Nephron (organoid): ENCODE results near the gene MIOX.

Experiments
- H3K27ac Mint-ChIP-seq, 3 experiments: 2 replicates each; pipeline ENCODE4 v1.8.0; 2020; ENCODE audit warnings: mixed read lengths in 3 of 3, mild to moderate bottlenecking in 2 of 3, moderate library complexity in 1 of 3
- H3K27me3 Mint-ChIP-seq: 2 replicates; pipeline ENCODE4 v1.8.0; 2021; ENCODE audit warnings: low read depth, mild to moderate bottlenecking, moderate library complexity, mixed read lengths
- H3K36me3 Mint-ChIP-seq: 2 replicates; pipeline ENCODE4 v1.8.0; 2020; ENCODE audit warnings: low read depth, mixed read lengths
- H3K4me1 Mint-ChIP-seq: 2 replicates; pipeline ENCODE4 v1.8.0; 2020; ENCODE audit warnings: mixed read lengths
- H3K4me3 Mint-ChIP-seq, 3 experiments: 2 replicates each; pipeline ENCODE4 v1.8.0; 2020; ENCODE audit warnings: mild to moderate bottlenecking in 3 of 3, mixed read lengths in 3 of 3, moderate library complexity in 2 of 3
- H3K9me3 Mint-ChIP-seq: 2 replicates; pipeline ENCODE4 v1.8.0; 2020; ENCODE audit warnings: mixed read lengths
- TF ChIP-seq, protein P1 (sequence below), 3 experiments: fragments of 200-600 bp; sonication (generic); IDR thresholded peaks; one replicate each; pipeline ENCODE4 v1.5.0; 2021; ENCODE audit warnings: antibody characterized with exemption in 3 of 3; ENCODE audit not compliant: unreplicated experiment in 3 of 3

The MIOX gene

GRCh38 chr22:50500452-50500851, 13.8 kb downstream of the MIOX start:
- Mint-ChIP-seq H3K27ac (no peak overlapping the region), H3K4me1 (no peaks in the 10 kb centered on the region), H3K27me3 (peaks cover 6% of the 10 kb centered on the region), H3K4me3 (peak overlapping the region in 1 of 3 experiments; percentile 65), H3K9me3 (no peaks in the 10 kb centered on the region), H3K36me3 (no peaks in the 10 kb centered on the region)
- TF ChIP-seq, protein P1, sequence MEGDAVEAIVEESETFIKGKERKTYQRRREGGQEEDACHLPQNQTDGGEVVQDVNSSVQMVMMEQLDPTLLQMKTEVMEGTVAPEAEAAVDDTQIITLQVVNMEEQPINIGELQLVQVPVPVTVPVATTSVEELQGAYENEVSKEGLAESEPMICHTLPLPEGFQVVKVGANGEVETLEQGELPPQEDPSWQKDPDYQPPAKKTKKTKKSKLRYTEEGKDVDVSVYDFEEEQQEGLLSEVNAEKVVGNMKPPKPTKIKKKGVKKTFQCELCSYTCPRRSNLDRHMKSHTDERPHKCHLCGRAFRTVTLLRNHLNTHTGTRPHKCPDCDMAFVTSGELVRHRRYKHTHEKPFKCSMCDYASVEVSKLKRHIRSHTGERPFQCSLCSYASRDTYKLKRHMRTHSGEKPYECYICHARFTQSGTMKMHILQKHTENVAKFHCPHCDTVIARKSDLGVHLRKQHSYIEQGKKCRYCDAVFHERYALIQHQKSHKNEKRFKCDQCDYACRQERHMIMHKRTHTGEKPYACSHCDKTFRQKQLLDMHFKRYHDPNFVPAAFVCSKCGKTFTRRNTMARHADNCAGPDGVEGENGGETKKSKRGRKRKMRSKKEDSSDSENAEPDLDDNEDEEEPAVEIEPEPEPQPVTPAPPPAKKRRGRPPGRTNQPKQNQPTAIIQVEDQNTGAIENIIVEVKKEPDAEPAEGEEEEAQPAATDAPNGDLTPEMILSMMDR (IDR thresholded peaks at IDR 0.05; ENCODE audit: unreplicated experiment in 3 of 3) = no peak

DNA sequence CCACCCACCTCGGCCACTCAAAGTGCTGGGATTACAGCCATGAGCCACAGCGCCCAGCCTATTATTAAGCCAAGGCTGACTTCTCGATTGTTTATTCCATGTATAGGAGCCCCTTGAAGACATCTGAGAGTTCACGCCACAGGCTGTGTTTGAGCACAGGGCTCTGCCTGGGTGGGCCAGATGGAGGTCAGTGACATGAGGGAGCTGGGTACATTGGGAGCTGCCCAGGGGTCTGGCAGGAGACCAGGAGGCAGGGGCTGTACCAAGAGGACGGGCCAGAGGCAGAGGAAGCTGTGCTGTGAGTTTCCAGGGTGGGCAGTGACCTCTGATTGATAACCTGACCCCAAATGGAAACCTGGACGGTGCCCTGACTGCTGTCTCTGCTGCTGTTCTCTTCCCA, 15.4 kb downstream of the MIOX start:
- H3K27ac Mint-ChIP-seq = no peak overlapping the region
- H3K4me3 Mint-ChIP-seq = peak overlapping the region in 2 of 3 experiments; percentile 38 to 66
- no peaks in the 10 kb centered on the region for H3K9me3 Mint-ChIP-seq
- TF ChIP-seq, protein P1 (IDR thresholded peaks at IDR 0.05; ENCODE audit: unreplicated experiment in 3 of 3) = no peak
- H3K27me3 Mint-ChIP-seq = peaks cover 6% of the 10 kb centered on the region
- no peaks in the 10 kb centered on the region for H3K4me1 Mint-ChIP-seq
- no peaks in the 10 kb centered on the region for H3K36me3 Mint-ChIP-seq

DNA sequence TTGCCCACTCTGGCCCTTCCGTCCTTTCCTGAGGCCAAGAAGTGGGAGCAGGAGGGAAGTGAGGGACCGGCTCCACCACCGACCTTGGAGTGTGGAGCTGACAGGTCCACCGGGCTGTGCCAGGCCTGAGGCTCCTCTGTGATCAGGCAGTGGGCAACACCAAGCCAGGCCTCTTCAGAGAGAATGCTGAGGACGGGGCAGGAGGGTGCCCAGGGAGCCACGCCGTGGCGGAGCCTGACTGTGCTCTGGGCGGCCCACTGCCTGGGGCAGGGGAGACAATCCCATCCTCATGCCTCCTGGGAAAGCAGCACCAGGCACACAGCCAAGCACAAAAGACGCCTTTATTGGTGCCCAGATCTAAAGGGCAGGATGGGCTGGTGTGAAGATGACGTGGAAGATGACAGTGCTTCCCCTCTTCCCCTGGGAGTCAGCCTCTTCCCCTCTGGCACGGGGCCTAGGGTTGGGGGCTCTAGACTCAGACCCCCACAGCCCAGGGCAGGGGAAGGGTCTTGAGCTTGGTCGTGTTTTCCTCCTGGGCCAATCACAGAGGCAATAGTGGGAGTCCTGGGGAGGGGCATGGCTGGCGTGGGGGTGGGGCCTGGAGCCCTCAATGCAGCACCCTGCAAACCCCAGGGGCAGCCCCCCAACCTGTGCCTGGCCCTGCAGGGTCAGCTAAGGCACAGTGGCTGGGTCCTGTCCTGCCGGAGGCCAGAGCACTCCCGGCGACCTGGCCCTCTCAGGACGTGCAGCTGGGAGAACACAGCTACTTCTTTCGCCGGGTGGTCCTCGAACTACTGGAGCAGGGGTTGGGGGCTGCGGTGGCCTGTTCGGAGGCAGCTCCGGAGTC, 16.2 kb downstream of the MIOX start:
- Mint-ChIP-seq H3K4me1 (no peaks in the 10 kb centered on the region), H3K9me3 (no peaks in the 10 kb centered on the region), H3K27ac (no peak overlapping the region), H3K36me3 (no peaks in the 10 kb centered on the region), H3K4me3 (no peak overlapping the region), H3K27me3 (peaks cover 5% of the 10 kb centered on the region)
- TF ChIP-seq, protein P1 (IDR thresholded peaks at IDR 0.05; ENCODE audit: unreplicated experiment in 3 of 3) = no peak

DNA sequence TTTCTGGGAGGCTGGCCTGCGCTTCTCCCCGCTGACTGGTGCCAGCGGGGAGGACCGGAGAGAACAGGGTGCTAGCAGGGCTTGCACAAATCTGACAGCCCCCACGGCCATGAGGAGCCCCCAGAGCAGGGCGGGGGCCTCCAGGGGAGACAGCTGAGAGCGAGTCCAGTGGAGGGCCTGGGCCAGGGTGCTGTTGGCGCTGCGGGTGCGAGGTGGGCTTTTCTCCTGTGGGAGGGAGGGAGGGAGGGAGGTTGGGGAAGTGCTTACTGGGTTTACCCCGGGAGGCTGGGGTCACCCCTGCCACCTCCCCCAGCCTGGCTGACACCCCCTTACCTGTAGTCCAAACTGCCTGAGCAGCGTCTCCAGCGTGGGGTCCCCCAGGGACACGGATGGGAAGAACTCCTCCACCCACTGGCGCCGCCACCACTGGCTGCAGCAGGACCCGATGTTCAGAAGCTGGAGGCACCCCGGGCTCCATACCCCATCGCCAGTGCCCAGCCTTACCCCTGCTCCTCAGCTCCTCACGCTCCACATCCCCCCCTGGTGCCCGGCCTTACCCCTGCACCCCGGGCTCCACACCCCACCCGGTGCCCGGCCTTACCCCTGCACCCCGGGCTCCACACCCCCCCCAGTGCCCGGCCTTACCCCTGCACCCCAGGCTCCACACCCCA, 17.0 kb downstream of the MIOX start:
- no peak overlapping the region for H3K4me3 Mint-ChIP-seq
- H3K27me3 Mint-ChIP-seq = no peaks in the 10 kb centered on the region
- H3K9me3 Mint-ChIP-seq = no peaks in the 10 kb centered on the region
- peaks cover 1% of the 10 kb centered on the region for H3K4me1 Mint-ChIP-seq
- H3K27ac Mint-ChIP-seq = no peak overlapping the region
- H3K36me3 Mint-ChIP-seq = no peaks in the 10 kb centered on the region
- TF ChIP-seq, protein P1 (IDR thresholded peaks at IDR 0.05; ENCODE audit: unreplicated experiment in 3 of 3) = no peak

DNA sequence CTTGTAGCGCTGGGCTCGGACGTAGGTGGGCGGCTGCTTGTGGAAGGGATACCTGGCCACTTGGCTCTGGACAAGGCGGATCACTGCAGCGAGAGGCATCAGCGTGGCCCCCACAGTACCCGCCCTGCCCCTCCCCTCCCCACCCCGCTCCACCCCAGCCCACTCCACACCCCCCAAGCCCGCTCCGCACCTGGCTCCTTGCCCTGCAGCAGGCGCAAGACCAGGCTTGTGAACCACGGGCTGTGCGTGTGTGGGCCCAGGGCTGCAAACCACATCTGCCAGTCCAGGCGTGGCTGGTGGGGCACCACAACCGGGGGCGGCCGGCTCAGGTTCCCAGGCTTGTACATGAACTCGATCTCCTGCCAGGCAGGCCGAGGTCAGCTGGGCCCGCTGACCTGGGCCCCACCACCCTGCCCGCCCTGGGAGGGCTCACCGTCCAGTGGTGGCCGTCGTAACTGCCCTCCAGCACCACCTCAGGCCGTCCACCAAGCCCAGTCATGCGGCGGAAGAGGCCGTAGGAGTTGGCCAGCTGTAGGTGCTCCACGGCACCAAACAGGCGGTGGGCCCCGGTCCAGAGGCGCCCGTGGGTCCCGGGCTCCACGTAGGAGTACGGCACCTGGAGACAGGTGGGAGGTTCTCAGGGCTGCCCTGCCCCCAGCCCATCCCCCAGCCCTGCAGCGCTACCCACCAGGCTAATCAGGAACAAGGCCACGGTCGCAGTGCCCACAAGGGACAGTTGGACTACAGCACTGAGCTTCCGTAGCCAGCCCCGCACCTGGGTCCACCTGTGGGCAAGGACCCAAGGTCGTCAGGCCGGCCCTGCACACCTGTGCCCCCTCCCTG, 17.9 kb downstream of the MIOX start:
- TF ChIP-seq, protein P1 (IDR thresholded peaks at IDR 0.05; ENCODE audit: unreplicated experiment in 3 of 3) = no peak
- Mint-ChIP-seq H3K27me3 (no peaks in the 10 kb centered on the region), H3K9me3 (no peaks in the 10 kb centered on the region), H3K4me1 (peaks cover 11% of the 10 kb centered on the region), H3K4me3 (no peak overlapping the region), H3K36me3 (no peaks in the 10 kb centered on the region), H3K27ac (no peak overlapping the region)
